ENCODE results near the gene GBX1. TPM values are rescaled to one million over a fixed set of nuclear protein-coding genes. Genes with fewer than 3 reads are reported as not detected.

GBX1 gene
- total RNA-seq, 1 experiment from 2014 or later, result not detected

DNA sequence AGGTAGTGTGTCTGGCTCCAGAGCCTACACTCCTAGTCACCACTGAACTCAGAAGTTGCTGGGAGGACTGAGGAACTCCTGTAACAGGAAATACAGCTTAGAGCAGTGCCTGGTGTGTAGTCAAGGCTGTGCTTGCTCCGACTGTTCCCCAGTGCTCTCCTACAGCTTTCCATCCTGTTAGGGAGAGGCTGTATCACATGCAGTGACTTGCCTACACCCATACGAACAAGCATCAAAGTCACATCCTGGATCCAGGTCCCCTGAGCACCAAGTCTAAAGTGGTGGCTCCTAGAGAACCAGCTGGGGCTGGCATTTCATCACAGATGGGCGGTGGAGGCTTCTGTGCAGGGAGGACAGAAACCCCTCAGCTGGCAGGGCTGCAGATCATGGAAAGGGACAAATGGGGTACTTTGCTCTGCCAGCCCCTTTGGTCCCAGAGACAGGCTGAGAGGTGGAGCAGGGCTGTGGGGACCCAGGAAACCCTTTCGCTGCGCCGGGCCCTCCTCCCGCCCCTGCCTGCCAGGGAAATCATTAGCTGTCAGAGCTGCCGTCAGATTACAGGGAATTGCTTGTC lies 11.9 kb upstream of the GBX1 start:
- CTCF ChIA-PET, result interaction anchor here (0.6 kb wide), 1 partner anchor 22 kb away, joined by 10 read pairs; no protein-coding TSS in a partner anchor
- intact Hi-C loops (cut with micrococcal nuclease; ENCODE audit: unreplicated experiment), result no loop called here
- H3K27me3 Mint-ChIP-seq (ENCODE audit: insufficient read depth, unreplicated experiment), result peaks cover 11% of the 10 kb centered on the region

DNA sequence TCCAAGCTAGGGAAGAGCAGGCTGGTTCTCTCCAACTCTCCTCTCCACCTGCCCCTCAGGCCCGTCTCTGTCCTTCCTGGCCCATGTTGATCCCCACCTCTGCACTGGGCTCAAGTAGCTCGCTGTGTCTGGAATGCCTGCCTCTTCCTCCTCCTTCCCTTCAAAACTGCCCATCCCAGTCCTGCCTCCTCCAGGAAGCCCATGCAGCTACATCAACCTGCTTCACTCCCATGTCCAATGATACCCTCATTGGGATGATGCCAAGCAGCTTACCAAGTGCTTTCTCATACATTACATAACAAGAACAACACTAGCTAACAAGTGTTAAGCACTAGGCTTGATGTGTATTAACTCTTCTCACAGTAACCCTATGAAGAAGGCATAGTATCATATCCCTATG lies 11.3 kb upstream of the GBX1 start:
- H3K4me3 Mint-ChIP-seq (ENCODE audit: unreplicated experiment), result no peak overlapping the region
- no peaks in the 10 kb centered on the region for H3K9me3 Mint-ChIP-seq (ENCODE audit: unreplicated experiment)
- H3K27me3 ChIP-seq (replicated peaks; ENCODE audit: control insufficient read depth, insufficient read depth, low read length), result no peaks in the 10 kb centered on the region
- peaks cover 11% of the 10 kb centered on the region for H3K27me3 Mint-ChIP-seq (ENCODE audit: insufficient read depth, unreplicated experiment)
- no TSS peak for BruUV-seq (replicated peaks)
- H3K4me1 Mint-ChIP-seq (ENCODE audit: low read depth, unreplicated experiment), result no peaks in the 10 kb centered on the region
- no peak for DNase-seq
- H3K4me3 ChIP-seq (ENCODE audit: low read depth, low read length), result no peak overlapping the region
- intact Hi-C loops (cut with micrococcal nuclease; ENCODE audit: unreplicated experiment), result no loop called here
- H3K36me3 Mint-ChIP-seq (ENCODE audit: insufficient read depth, unreplicated experiment), result no peaks in the 10 kb centered on the region
- ChIA-PET POLR2A (no interaction called here), CTCF (interaction anchor here (0.6 kb wide), 1 partner anchor 11 kb away, joined by 4 read pairs; the partner anchor contains the start of gene GBX1)
- no peaks in the 10 kb centered on the region for H3K9me3 ChIP-seq
- no peaks in the 10 kb centered on the region for H3K36me3 ChIP-seq (ENCODE audit: control insufficient read depth, insufficient read depth, low read length)
- no peaks in the 10 kb centered on the region for H3K4me1 ChIP-seq
- TF ChIP-seq, protein P1, sequence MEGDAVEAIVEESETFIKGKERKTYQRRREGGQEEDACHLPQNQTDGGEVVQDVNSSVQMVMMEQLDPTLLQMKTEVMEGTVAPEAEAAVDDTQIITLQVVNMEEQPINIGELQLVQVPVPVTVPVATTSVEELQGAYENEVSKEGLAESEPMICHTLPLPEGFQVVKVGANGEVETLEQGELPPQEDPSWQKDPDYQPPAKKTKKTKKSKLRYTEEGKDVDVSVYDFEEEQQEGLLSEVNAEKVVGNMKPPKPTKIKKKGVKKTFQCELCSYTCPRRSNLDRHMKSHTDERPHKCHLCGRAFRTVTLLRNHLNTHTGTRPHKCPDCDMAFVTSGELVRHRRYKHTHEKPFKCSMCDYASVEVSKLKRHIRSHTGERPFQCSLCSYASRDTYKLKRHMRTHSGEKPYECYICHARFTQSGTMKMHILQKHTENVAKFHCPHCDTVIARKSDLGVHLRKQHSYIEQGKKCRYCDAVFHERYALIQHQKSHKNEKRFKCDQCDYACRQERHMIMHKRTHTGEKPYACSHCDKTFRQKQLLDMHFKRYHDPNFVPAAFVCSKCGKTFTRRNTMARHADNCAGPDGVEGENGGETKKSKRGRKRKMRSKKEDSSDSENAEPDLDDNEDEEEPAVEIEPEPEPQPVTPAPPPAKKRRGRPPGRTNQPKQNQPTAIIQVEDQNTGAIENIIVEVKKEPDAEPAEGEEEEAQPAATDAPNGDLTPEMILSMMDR (IDR thresholded peaks at IDR 0.05; ENCODE audit: insufficient read depth in 1 of 2, low read depth in 1 of 2, low read length in 1 of 2, severe bottlenecking in 1 of 2, unreplicated experiment in 1 of 2), result no peak
- no peak overlapping the region for H3K27ac Mint-ChIP-seq (ENCODE audit: unreplicated experiment)

More for the DNA sequence above, 11.9 kb upstream of the GBX1 start:
- POLR2A ChIA-PET, result no interaction called here
- TF ChIP-seq, protein P1 (IDR thresholded peaks at IDR 0.05; ENCODE audit: insufficient read depth in 1 of 2, low read depth in 1 of 2, low read length in 1 of 2, severe bottlenecking in 1 of 2, unreplicated experiment in 1 of 2), result no peak
- Mint-ChIP-seq H3K4me3 (ENCODE audit: unreplicated experiment) (no peak overlapping the region), H3K4me1 (ENCODE audit: low read depth, unreplicated experiment) (no peaks in the 10 kb centered on the region), H3K9me3 (ENCODE audit: unreplicated experiment) (no peaks in the 10 kb centered on the region), H3K27ac (ENCODE audit: unreplicated experiment) (no peak overlapping the region), H3K36me3 (ENCODE audit: insufficient read depth, unreplicated experiment) (no peaks in the 10 kb centered on the region)
- Histone ChIP-seq H3K4me3 (ENCODE audit: low read depth, low read length) (no peak overlapping the region), H3K27me3 (replicated peaks; ENCODE audit: control insufficient read depth, insufficient read depth, low read length) (no peaks in the 10 kb centered on the region), H3K9me3 (no peaks in the 10 kb centered on the region), H3K36me3 (ENCODE audit: control insufficient read depth, insufficient read depth, low read length) (no peaks in the 10 kb centered on the region), H3K4me1 (no peaks in the 10 kb centered on the region)
- peak in 1 of 2 experiments; percentile 18 for DNase-seq
- no TSS peak for BruUV-seq (replicated peaks)

DNA sequence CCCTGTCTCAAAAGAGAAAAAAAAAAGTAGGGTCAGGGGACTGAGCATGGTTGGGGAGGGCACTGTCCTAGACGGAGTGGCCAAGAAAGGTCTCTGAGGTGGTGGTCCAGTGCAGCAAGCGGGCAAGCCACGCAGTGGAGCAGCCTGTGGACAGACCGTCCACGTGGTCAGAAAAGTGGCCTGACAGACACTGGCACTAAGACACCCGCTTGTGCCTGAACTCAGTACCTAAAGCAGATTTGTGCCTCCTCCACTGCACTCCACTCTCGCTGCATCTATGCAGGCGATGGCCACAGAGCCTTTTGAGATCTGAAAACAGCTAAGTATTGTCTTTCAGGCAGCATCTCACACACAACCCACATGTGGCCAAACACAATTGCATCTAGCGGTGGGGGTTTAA lies 10.7 kb upstream of the GBX1 start:
- TF ChIP-seq, protein P1 (IDR thresholded peaks at IDR 0.05; ENCODE audit: insufficient read depth in 1 of 2, low read depth in 1 of 2, low read length in 1 of 2, severe bottlenecking in 1 of 2, unreplicated experiment in 1 of 2), result no peak
- Mint-ChIP-seq H3K27me3 (ENCODE audit: insufficient read depth, unreplicated experiment) (peaks cover 14% of the 10 kb centered on the region), H3K4me1 (ENCODE audit: low read depth, unreplicated experiment) (no peaks in the 10 kb centered on the region), H3K4me3 (ENCODE audit: unreplicated experiment) (no peak overlapping the region), H3K9me3 (ENCODE audit: unreplicated experiment) (no peaks in the 10 kb centered on the region), H3K27ac (ENCODE audit: unreplicated experiment) (no peak overlapping the region), H3K36me3 (ENCODE audit: insufficient read depth, unreplicated experiment) (no peaks in the 10 kb centered on the region)
- Histone ChIP-seq H3K4me1 (no peaks in the 10 kb centered on the region), H3K36me3 (ENCODE audit: control insufficient read depth, insufficient read depth, low read length) (no peaks in the 10 kb centered on the region), H3K27me3 (replicated peaks; ENCODE audit: control insufficient read depth, insufficient read depth, low read length) (no peaks in the 10 kb centered on the region), H3K4me3 (ENCODE audit: low read depth, low read length) (no peak overlapping the region), H3K9me3 (no peaks in the 10 kb centered on the region)
- DNase-seq, result no peak
- BruUV-seq (replicated peaks), result no TSS peak
- intact Hi-C loops (cut with micrococcal nuclease; ENCODE audit: unreplicated experiment), result no loop called here
- ChIA-PET POLR2A (no interaction called here), CTCF (interaction anchor here (0.6 kb wide), 1 partner anchor 11 kb away, joined by 4 read pairs; the partner anchor contains the start of gene GBX1)
